ENCODE data around the gene DICER1.

- TF ChIP-seq EZH2phosphoT487 (IDR thresholded peaks at IDR 0.05; ENCODE audit: low read depth, severe bottlenecking, unreplicated experiment), result no peak
- TF ChIP-seq CTCF (IDR thresholded peaks at IDR 0.05; ENCODE audit: poor library complexity), result no peak
- no peak for TF ChIP-seq EZH2 (IDR thresholded peaks at IDR 0.05; ENCODE audit: borderline replicate concordance)
Observed at GRCh38 chr14:95039993-95040348, 117.4 kb downstream of the DICER1 start.

Measured in hepatocyte (in vitro differentiated cells).